H9 (cell line): ENCODE results near the gene MRPL52. TPM values are rescaled to one million over a fixed set of nuclear protein-coding genes. Genes with fewer than 3 reads are reported as not detected.
A peak's percentile ranks its signal among the peaks of the same experiment; 100 is the strongest.

Experiments used
- DNase-seq: peaks from one replicate; pipeline ENCODE4 v3.0.0-alpha.2; 2017
- H2AFZ ChIP-seq: one replicate; pipeline ENCODE4 v1.6.1; 2013; ENCODE audit warnings: mild to moderate bottlenecking, low read length, control low read depth, moderate library complexity
- H2AK5ac ChIP-seq: 2 replicates; pipeline ENCODE4 v1.6.1; 2013; ENCODE audit warnings: low read length, control low read depth, mixed read lengths; ENCODE audit not compliant: insufficient read length
- H2BK120ac ChIP-seq: one replicate; pipeline ENCODE4 v1.6.1; 2013; ENCODE audit warnings: low read depth, mild to moderate bottlenecking, low read length, control low read depth, inconsistent platforms; ENCODE audit not compliant: poor library complexity, severe bottlenecking
- H2BK12ac ChIP-seq: 2 replicates; pipeline ENCODE4 v1.6.1; 2013; ENCODE audit warnings: low read length, control low read depth, mixed read lengths, low read depth; ENCODE audit not compliant: insufficient read length
- H2BK15ac ChIP-seq: 2 replicates; pipeline ENCODE4 v1.6.1; 2013; ENCODE audit warnings: low read depth, low read length, control low read depth
- H2BK20ac ChIP-seq: one replicate; pipeline ENCODE4 v1.6.1; 2013; ENCODE audit warnings: low read depth, mild to moderate bottlenecking, low read length, control low read depth, inconsistent platforms; ENCODE audit not compliant: poor library complexity, severe bottlenecking
- H2BK5ac ChIP-seq: 2 replicates; pipeline ENCODE4 v1.6.1; 2013; ENCODE audit warnings: low read length, control low read depth, mixed read lengths; ENCODE audit not compliant: insufficient read length
- H3K14ac ChIP-seq: 2 replicates; pipeline ENCODE4 v1.6.1; 2013; ENCODE audit warnings: low read length, control low read depth; ENCODE audit not compliant: insufficient read depth
- H3K18ac ChIP-seq: 2 replicates; pipeline ENCODE4 v1.6.1; 2013; ENCODE audit warnings: low read depth, mild to moderate bottlenecking, mixed read lengths, low read length, control low read depth; ENCODE audit not compliant: insufficient read length
- H3K23ac ChIP-seq: 2 replicates; pipeline ENCODE4 v1.6.1; 2013; ENCODE audit warnings: low read length, control low read depth, mixed read lengths, low read depth; ENCODE audit not compliant: insufficient read length
- H3K23me2 ChIP-seq: 2 replicates; pipeline ENCODE4 v1.6.1; 2013; ENCODE audit warnings: low read depth, mild to moderate bottlenecking, mixed read lengths, low read length, control low read depth; ENCODE audit not compliant: insufficient read length, poor library complexity, severe bottlenecking
- H3K27ac ChIP-seq: 2 replicates; pipeline ENCODE4 v1.5.1; 2013; ENCODE audit warnings: low read length, control low read depth, mixed read lengths, low read depth; ENCODE audit not compliant: insufficient read length
- H3K27me3 ChIP-seq: 2 replicates; pipeline ENCODE4 v1.6.1; 2013; ENCODE audit warnings: low read length, control low read depth, inconsistent platforms; ENCODE audit not compliant: insufficient read depth
- H3K4ac ChIP-seq: 2 replicates; pipeline ENCODE4 v1.6.1; 2013; ENCODE audit warnings: low read depth, mild to moderate bottlenecking, control low read depth, inconsistent platforms, low read length, moderate library complexity
- H3K4me1 ChIP-seq: 2 replicates; pipeline ENCODE4 v1.6.1; 2013; ENCODE audit warnings: low read length, control low read depth, inconsistent platforms; ENCODE audit not compliant: insufficient read depth
- H3K4me2 ChIP-seq: 2 replicates; pipeline ENCODE4 v1.6.1; 2013; ENCODE audit warnings: low read length, control low read depth, mixed read lengths; ENCODE audit not compliant: insufficient read length, insufficient read depth
- H3K56ac ChIP-seq: 2 replicates; pipeline ENCODE4 v1.6.1; 2013; ENCODE audit warnings: low read depth, mild to moderate bottlenecking, mixed read lengths, low read length, control low read depth; ENCODE audit not compliant: insufficient read length
- H3K79me1 ChIP-seq: 2 replicates; pipeline ENCODE4 v1.6.1; 2013; ENCODE audit warnings: low read depth, mild to moderate bottlenecking, moderate library complexity, low read length, control low read depth, inconsistent platforms; ENCODE audit not compliant: insufficient read depth, poor library complexity, severe bottlenecking
- H3K79me2 ChIP-seq: 2 replicates; pipeline ENCODE4 v1.6.1; 2013; ENCODE audit warnings: low read length, control low read depth, inconsistent platforms; ENCODE audit not compliant: insufficient read depth
- H3K9ac ChIP-seq: 2 replicates; pipeline ENCODE4 v1.6.1; 2013; ENCODE audit warnings: low read length, control low read depth, mixed read lengths; ENCODE audit not compliant: insufficient read length; ENCODE audit errors: extremely low read depth
- H3K9me3 ChIP-seq: one replicate; pipeline ENCODE4 v1.6.1; 2013; ENCODE audit warnings: low read depth, low read length, inconsistent platforms; ENCODE audit not compliant: control insufficient read depth
- H3T11ph ChIP-seq: one replicate; pipeline ENCODE4 v1.6.1; 2013; ENCODE audit warnings: mild to moderate bottlenecking, low read length, control low read depth, inconsistent platforms
- H4K20me1 ChIP-seq: one replicate; pipeline ENCODE4 v1.6.1; 2013; ENCODE audit not compliant: control insufficient read depth, insufficient read length, insufficient read depth
- H4K5ac ChIP-seq: 2 replicates; pipeline ENCODE4 v1.6.1; 2013; ENCODE audit warnings: low read depth, mild to moderate bottlenecking, mixed read lengths, low read length, control low read depth; ENCODE audit not compliant: insufficient read length
- H4K8ac ChIP-seq: replicated peaks from 2 replicates; pipeline ENCODE4 v1.6.1; 2013; ENCODE audit warnings: low read length, control low read depth, mixed read lengths, low read depth; ENCODE audit not compliant: insufficient read length
- H4K91ac ChIP-seq: 2 replicates; pipeline ENCODE4 v1.6.1; 2013; ENCODE audit warnings: low read depth, mild to moderate bottlenecking, moderate library complexity, mixed read lengths, low read length, control low read depth; ENCODE audit not compliant: insufficient read length
- H3K27ac Mint-ChIP-seq, 3 experiments: 2 replicates in 2 of 3; 3 replicates in 1 of 3; pipeline ENCODE4 v1.8.0; 2020 to 2021; ENCODE audit warnings: mixed read lengths in 3 of 3, mild to moderate bottlenecking in 1 of 3, moderate library complexity in 1 of 3
- H3K27me3 Mint-ChIP-seq: 2 replicates; pipeline ENCODE4 v1.8.0; 2021; ENCODE audit warnings: low read depth, mild to moderate bottlenecking, moderate library complexity, mixed read lengths
- H3K36me3 Mint-ChIP-seq, 3 experiments: 2 replicates in 2 of 3; 3 replicates in 1 of 3; pipeline ENCODE4 v1.8.0; 2020 to 2021; ENCODE audit warnings: low read depth in 3 of 3, mixed read lengths in 3 of 3; ENCODE audit not compliant: insufficient read depth in 1 of 3
- H3K4me1 Mint-ChIP-seq, 2 experiments: 2 replicates each; pipeline ENCODE4 v1.8.0; 2020; ENCODE audit warnings: mixed read lengths in 2 of 2
- H3K4me3 Mint-ChIP-seq, 2 experiments: 2 replicates in 1 of 2; 3 replicates in 1 of 2; pipeline ENCODE4 v1.8.0; 2020 to 2021; ENCODE audit warnings: mild to moderate bottlenecking in 2 of 2, mixed read lengths in 2 of 2, moderate library complexity in 1 of 2
- H3K9me3 Mint-ChIP-seq, 2 experiments: 2 replicates in 1 of 2; 3 replicates in 1 of 2; pipeline ENCODE4 v1.8.0; 2020; ENCODE audit warnings: mild to moderate bottlenecking in 2 of 2, mixed read lengths in 2 of 2, moderate library complexity in 1 of 2
- CTCF ChIP-seq: fragments of 200-600 bp; sonication (generic); conservative IDR thresholded peaks from 3 replicates; pipeline ENCODE4 v1.8.0; 2021; ENCODE audit warnings: antibody characterized with exemption, mild to moderate bottlenecking
- WGBS: extraction: QIAGEN DNeasy Blood & Tissue Kit; methylation state at CpG from one replicate; pipeline ENCODE4 v1.1.7; 2013; ENCODE audit warnings: missing lambda C conversion rate, low lambda C conversion rate, mixed read lengths; ENCODE audit not compliant: insufficient read length; ENCODE audit errors: extremely low coverage; 5-methylcytosine and 5-hydroxymethylcytosine counted together
- total RNA-seq: library from RNA; stranded (reverse); gene quantifications from 2 replicates; pipeline ENCODE4 v1.2.1, GENCODE V29; 2021

MRPL52 gene
- total RNA-seq, 1 experiment from 2014 or later = 190 TPM

DNA sequence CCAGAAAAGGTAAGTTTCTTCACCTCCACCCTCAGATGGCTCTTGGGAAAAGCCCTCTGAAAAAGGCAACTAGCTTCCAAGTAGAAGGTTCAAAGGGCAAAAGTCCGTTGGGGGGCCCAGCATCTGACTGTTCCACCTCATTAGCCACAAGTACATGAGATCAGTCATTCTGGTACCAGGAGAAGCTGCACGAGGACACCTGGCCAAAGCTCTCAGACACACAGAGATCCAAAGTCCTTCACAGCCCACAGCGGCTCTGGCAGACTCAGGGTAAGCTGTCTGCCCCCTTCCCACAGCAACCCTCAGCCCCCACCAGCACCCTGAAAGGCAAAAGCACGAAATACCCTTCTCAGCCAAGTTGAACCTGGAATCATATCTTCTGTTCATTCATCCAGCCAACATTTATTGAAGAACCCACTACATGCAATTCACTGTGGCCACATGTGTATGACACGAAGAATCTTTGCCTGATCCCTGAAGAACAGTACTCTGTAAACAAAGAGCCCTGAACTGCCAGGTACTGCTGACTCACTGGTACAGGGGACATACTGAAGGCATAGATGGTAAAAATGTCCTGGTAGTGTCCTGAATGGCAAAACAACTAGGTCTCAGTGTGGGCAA lies 33.5 kb upstream of the MRPL52 start:
- peak overlapping the region; percentile 19 for H2BK12ac ChIP-seq
- H3K4ac ChIP-seq = no peak overlapping the region; the same call in 1 of the 2 replicates
- H2BK20ac ChIP-seq = no peak overlapping the region
- no peak overlapping the region for H2BK120ac ChIP-seq
- Mint-ChIP-seq H3K36me3 (peaks cover 0 to 4% (median 2%) of the 10 kb centered on the region in 3 experiments; a peak in 3 of 7 replicates), H3K4me1 (peaks cover 17 to 18% of the 10 kb centered on the region in 2 experiments), H3K27me3 (peaks cover 2% of the 10 kb centered on the region), H3K27ac (peak overlapping the region; percentile 5 to 82 (median 73); a peak in 6 of 7 replicates), H3K4me3 (no peak overlapping the region), H3K9me3 (peaks cover 2 to 3% of the 10 kb centered on the region in 2 experiments; a peak in 3 of 5 replicates)
- H3K4me1 ChIP-seq = peaks cover 9% of the 10 kb centered on the region; the same call in 1 of the 2 replicates
- no peaks in the 10 kb centered on the region; the same call in 1 of the 2 replicates for H3K79me2 ChIP-seq
- no peak overlapping the region for H4K91ac ChIP-seq
- no peak for TF ChIP-seq CTCF
- no peak overlapping the region for H2AFZ ChIP-seq
- no peak overlapping the region for H3K27ac ChIP-seq
- no peaks in the 10 kb centered on the region for H3K9me3 ChIP-seq
- H3K4me2 ChIP-seq = no peak overlapping the region
- no peak overlapping the region for H3K9ac ChIP-seq
- no CpG with 5 or more reads among the region's 5 CpGs for WGBS
- no peak overlapping the region for H4K5ac ChIP-seq
- H4K20me1 ChIP-seq = no peaks in the 10 kb centered on the region
- no peak overlapping the region for H2BK15ac ChIP-seq
- peak overlapping the region; percentile 39 for H3K18ac ChIP-seq
- H3K14ac ChIP-seq = peak overlapping the region; percentile 43; the same call in 1 of the 2 replicates
- no peak overlapping the region for H3K23ac ChIP-seq
- no peak overlapping the region for H4K8ac ChIP-seq
- no peak overlapping the region for H3K56ac ChIP-seq
- no peaks in the 10 kb centered on the region for H3K79me1 ChIP-seq
- H3K23me2 ChIP-seq = no peaks in the 10 kb centered on the region
- H2AK5ac ChIP-seq = no peak overlapping the region
- no peak for DNase-seq
- no peak overlapping the region for H2BK5ac ChIP-seq
- no peak overlapping the region for H3T11ph ChIP-seq
- H3K27me3 ChIP-seq = no peaks in the 10 kb centered on the region
